ENCODE results near the gene TOB1.

GRCh38 chr17:50911450-50911849 lies 45.3 kb upstream of the TOB1 start:
- TF ChIP-seq POLR2A (IDR thresholded peaks at IDR 0.05; ENCODE audit: low read depth, low read length) (no peak), POLR2AphosphoS5 (IDR thresholded peaks at IDR 0.05; ENCODE audit: low read depth, low read length) (no peak)

Measured in GM12892 (cell line).